SU-DHL-6 (cell line): ENCODE measurements around the gene PNPLA4.

Experiments
- EZH2phosphoT487 ChIP-seq: fragments of 200-600 bp; sonication (generic), shearing (Covaris generic); conservative IDR thresholded peaks from 2 replicates; pipeline ENCODE4 v1.6.1; 2018; ENCODE audit warnings: mild to moderate bottlenecking, antibody characterized with exemption, low read length, moderate library complexity, mixed read lengths
- TF ChIP-seq, protein P1 (sequence below): fragments of 200-600 bp; sonication (generic); IDR thresholded peaks from one replicate; pipeline ENCODE4 v1.5.1; 2017; ENCODE audit warnings: antibody characterized with exemption, mild to moderate bottlenecking, low read length, moderate library complexity; ENCODE audit not compliant: insufficient read depth, poor library complexity, severe bottlenecking

GRCh38 chrX:7926501-7926900 is 712 bp downstream of the PNPLA4 start:
- TF ChIP-seq, protein P1, sequence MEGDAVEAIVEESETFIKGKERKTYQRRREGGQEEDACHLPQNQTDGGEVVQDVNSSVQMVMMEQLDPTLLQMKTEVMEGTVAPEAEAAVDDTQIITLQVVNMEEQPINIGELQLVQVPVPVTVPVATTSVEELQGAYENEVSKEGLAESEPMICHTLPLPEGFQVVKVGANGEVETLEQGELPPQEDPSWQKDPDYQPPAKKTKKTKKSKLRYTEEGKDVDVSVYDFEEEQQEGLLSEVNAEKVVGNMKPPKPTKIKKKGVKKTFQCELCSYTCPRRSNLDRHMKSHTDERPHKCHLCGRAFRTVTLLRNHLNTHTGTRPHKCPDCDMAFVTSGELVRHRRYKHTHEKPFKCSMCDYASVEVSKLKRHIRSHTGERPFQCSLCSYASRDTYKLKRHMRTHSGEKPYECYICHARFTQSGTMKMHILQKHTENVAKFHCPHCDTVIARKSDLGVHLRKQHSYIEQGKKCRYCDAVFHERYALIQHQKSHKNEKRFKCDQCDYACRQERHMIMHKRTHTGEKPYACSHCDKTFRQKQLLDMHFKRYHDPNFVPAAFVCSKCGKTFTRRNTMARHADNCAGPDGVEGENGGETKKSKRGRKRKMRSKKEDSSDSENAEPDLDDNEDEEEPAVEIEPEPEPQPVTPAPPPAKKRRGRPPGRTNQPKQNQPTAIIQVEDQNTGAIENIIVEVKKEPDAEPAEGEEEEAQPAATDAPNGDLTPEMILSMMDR, result no peak
- no peak for TF ChIP-seq EZH2phosphoT487
